Memory B cell (primary cell): ENCODE results near the gene ZNF280B.
"Not testable (repeated sequence)": the region's sequence is repeated elsewhere in the genome, so short reads cannot be mapped to it uniquely, and the experiment has no call there.

Experiments
- ATAC-seq: fragments of 150-1000 bp; cut with Tn5 transposase; 2 replicates; pipeline ENCODE4 v1.10.0; 2021; ENCODE audit warnings: low read depth, mild to moderate bottlenecking, moderate library complexity
- DNase-seq, 2 donors: peaks; one replicate each; pipeline ENCODE4 v3.0.0; 2022; ENCODE audit warnings: low spot score in 2 of 2
- H3K27ac Mint-ChIP-seq: one replicate; pipeline ENCODE4 v1.8.0; 2022; ENCODE audit warnings: mild to moderate bottlenecking, moderate library complexity, mixed read lengths
- H3K27me3 Mint-ChIP-seq: one replicate; pipeline ENCODE4 v1.8.0; 2022; ENCODE audit warnings: mixed read lengths
- H3K36me3 Mint-ChIP-seq: one replicate; pipeline ENCODE4 v1.8.0; 2022; ENCODE audit warnings: mild to moderate bottlenecking, mixed read lengths
- H3K4me1 Mint-ChIP-seq: one replicate; pipeline ENCODE4 v1.8.0; 2022; ENCODE audit warnings: mixed read lengths
- H3K4me3 Mint-ChIP-seq: one replicate; pipeline ENCODE4 v1.8.0; 2022; ENCODE audit warnings: mild to moderate bottlenecking, moderate library complexity, mixed read lengths
- H3K9me3 Mint-ChIP-seq: one replicate; pipeline ENCODE4 v1.8.0; 2022; ENCODE audit warnings: mixed read lengths

The ZNF280B gene

GRCh38 chr22:22458896-22459588 lies 49.5 kb downstream of the ZNF280B start:
- Mint-ChIP-seq H3K4me3 (no peak overlapping the region), H3K4me1 (peaks cover 5% of the 10 kb centered on the region), H3K9me3 (peaks cover 12% of the 10 kb centered on the region), H3K27me3 (peaks cover under 1% of the 10 kb centered on the region), H3K36me3 (peaks cover 8% of the 10 kb centered on the region), H3K27ac (no peak overlapping the region)
- no peak for DNase-seq
- ATAC-seq: no peak

DNA sequence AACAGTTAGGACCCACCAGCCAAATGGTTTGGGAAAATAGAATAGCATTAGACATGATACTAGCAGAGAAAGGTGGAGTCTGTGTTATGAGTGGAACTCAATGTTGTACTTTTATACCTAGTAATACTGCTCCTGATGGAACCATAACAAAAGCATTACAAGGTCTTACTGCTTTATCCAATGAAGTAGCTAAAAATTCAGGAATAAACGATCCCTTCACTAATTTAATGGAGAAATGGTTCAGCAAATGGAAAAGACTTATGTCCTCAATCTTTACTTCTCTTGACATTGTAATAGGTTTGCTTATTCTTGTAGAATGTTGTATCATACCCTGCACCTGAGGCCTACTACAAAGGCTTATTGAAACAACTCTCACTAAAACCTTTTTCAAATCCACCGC lies 50.2 kb downstream of the ZNF280B start:
- no peaks in the 10 kb centered on the region for H3K27me3 Mint-ChIP-seq
- peaks cover 2% of the 10 kb centered on the region for H3K4me1 Mint-ChIP-seq
- H3K4me3 Mint-ChIP-seq: no peak overlapping the region

GRCh38 chr22:22454997-22455396 lies 53.5 kb downstream of the ZNF280B start:
- Mint-ChIP-seq H3K36me3 (peaks cover 10% of the 10 kb centered on the region), H3K9me3 (peaks cover 17% of the 10 kb centered on the region), H3K27me3 (no peaks in the 10 kb centered on the region), H3K4me3 (no peak overlapping the region), H3K27ac (no peak overlapping the region), H3K4me1 (peaks cover 17% of the 10 kb centered on the region)
- DNase-seq: no peak
- no peak for ATAC-seq

More for the DNA sequence above, 50.2 kb downstream of the ZNF280B start:
- Mint-ChIP-seq H3K27ac (no peak overlapping the region), H3K9me3 (peaks cover 12% of the 10 kb centered on the region), H3K36me3 (peaks cover 10% of the 10 kb centered on the region)
- ATAC-seq (no peak), DNase-seq (no peak)

- Mint-ChIP-seq H3K27ac (no peak overlapping the region), H3K4me3 (no peak overlapping the region), H3K36me3 (peaks cover 10% of the 10 kb centered on the region), H3K27me3 (no peaks in the 10 kb centered on the region), H3K4me1 (peaks cover 22% of the 10 kb centered on the region), H3K9me3 (peaks cover 14% of the 10 kb centered on the region)
- DNase-seq: no peak
- ATAC-seq: no peak
These were observed 55.4 kb downstream of the ZNF280B start for GRCh38 chr22:22452996-22453686.

- Mint-ChIP-seq H3K27ac (peak overlapping the region; percentile 45), H3K27me3 (no peaks in the 10 kb centered on the region), H3K4me3 (no peak overlapping the region), H3K9me3 (peaks cover 14% of the 10 kb centered on the region), H3K36me3 (peaks cover 5% of the 10 kb centered on the region), H3K4me1 (peaks cover 22% of the 10 kb centered on the region)
- no peak for ATAC-seq
- no peak for DNase-seq
These were observed 56.3 kb downstream of the ZNF280B start for GRCh38 chr22:22452211-22452610.

DNA sequence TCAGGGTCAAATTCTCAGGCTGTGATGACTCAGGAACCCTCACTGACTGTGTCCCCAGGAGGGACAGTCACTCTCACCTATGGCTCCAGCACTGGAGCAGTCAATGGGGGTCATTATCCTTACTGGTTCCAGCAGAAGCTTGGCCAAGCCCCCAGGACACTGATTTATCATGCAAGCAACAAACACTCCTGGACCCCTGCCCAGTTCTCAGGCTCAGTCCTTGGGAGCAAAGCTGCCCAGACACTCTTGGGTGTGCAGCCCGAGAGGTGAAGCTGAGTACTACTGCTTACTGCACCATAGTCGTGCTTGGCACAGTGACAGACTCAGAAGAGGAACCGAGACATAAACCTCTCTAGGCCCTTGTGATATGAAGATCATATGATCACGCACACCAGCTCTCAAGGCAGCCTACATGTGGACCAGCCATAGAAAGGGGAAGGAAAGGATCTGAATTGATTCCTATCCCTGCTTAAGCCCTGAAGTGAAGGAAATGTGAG lies 58.2 kb downstream of the ZNF280B start:
- Mint-ChIP-seq H3K36me3 (peaks cover 5% of the 10 kb centered on the region), H3K27ac (peak overlapping the region; percentile 87), H3K27me3 (no peaks in the 10 kb centered on the region), H3K4me3 (peak overlapping the region; percentile 60), H3K4me1 (peaks cover 22% of the 10 kb centered on the region), H3K9me3 (peaks cover 14% of the 10 kb centered on the region)
- ATAC-seq (peak; percentile 99), DNase-seq (peak; percentile 58 to 67)

GRCh38 chr22:22449819-22450218 lies 58.7 kb downstream of the ZNF280B start:
- H3K27me3 Mint-ChIP-seq: no peaks in the 10 kb centered on the region
- H3K4me1 Mint-ChIP-seq: peaks cover 22% of the 10 kb centered on the region
- peak overlapping the region; percentile 60 for H3K4me3 Mint-ChIP-seq
- peaks cover 2% of the 10 kb centered on the region for H3K36me3 Mint-ChIP-seq
- no peak for ATAC-seq
- no peak for DNase-seq
- peaks cover 11% of the 10 kb centered on the region for H3K9me3 Mint-ChIP-seq
- H3K27ac Mint-ChIP-seq: peak overlapping the region; percentile 87

GRCh38 chr22:22446517-22446916 lies 62.0 kb downstream of the ZNF280B start:
- no peaks in the 10 kb centered on the region for H3K9me3 Mint-ChIP-seq
- H3K27me3 Mint-ChIP-seq: no peaks in the 10 kb centered on the region

DNA sequence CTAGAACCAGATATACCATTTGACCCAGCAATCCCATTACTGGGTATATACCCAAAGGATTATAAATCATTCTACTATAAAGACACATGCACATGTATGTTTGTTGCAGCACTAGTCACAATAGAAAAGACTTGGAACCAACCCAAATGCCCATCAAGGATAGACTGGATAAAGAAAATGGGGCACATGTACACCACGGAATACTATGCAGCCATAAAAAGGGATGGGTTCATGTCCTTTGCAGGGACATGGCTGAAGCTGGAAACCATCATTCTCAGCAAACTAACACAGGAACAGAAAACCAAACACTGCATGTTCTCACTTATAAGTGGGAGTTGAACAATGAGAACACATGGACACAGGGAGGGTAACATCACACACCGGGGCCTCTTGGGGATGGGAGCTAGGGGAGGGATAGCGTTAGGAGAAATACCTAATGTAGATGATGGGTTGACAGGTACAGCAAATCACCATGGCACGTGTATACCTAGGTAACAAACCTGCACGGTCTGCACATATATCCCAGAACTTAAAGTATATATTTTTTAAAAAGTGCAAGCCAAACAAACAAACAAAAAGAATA lies 64.4 kb downstream of the ZNF280B start:
- H3K27me3 Mint-ChIP-seq, H3K36me3 Mint-ChIP-seq, H3K27ac Mint-ChIP-seq: not testable (repeated sequence)

More at GRCh38 chr22:22446517-22446916, 62.0 kb downstream of the ZNF280B start:
- no peaks in the 10 kb centered on the region for H3K36me3 Mint-ChIP-seq
- no peak for DNase-seq
- H3K27ac Mint-ChIP-seq: no peak overlapping the region
- H3K4me1 Mint-ChIP-seq: peaks cover 15% of the 10 kb centered on the region
- H3K4me3 Mint-ChIP-seq: no peak overlapping the region
- ATAC-seq: no peak

GRCh38 chr22:22442928-22443709 lies 65.4 kb downstream of the ZNF280B start:
- no peak for DNase-seq
- Mint-ChIP-seq H3K27me3 (no peaks in the 10 kb centered on the region), H3K27ac (no peak overlapping the region), H3K4me1 (no peaks in the 10 kb centered on the region), H3K9me3 (no peaks in the 10 kb centered on the region), H3K36me3 (no peaks in the 10 kb centered on the region), H3K4me3 (no peak overlapping the region)
- no peak for ATAC-seq

More for the DNA sequence above, 64.4 kb downstream of the ZNF280B start:
- H3K4me3 Mint-ChIP-seq, H3K9me3 Mint-ChIP-seq, H3K4me1 Mint-ChIP-seq, DNase-seq, ATAC-seq: not testable (repeated sequence)

DNA sequence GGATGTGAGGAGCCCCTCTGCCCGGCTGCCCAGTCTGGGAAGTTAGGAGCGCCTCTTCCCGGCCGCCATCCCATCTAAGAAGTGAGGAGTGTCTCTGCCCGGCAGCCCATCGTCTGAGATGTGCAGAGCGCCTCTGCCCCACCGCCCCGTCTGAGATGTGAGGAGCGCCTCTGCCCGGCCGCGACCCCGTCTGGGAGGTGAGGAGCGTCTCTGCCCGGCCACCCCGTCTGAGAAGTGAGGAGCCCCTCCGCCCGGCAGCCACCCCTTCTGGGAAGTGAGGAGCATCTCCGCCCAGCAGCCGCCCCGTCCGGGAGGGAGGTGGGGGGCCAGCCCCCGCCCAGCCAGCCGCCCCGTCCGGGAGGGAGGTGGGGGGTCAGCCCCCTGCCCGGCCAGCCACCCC lies 66.9 kb downstream of the ZNF280B start:
- not testable (repeated sequence) for H3K27me3 Mint-ChIP-seq, H3K4me1 Mint-ChIP-seq, H3K4me3 Mint-ChIP-seq, ATAC-seq, H3K27ac Mint-ChIP-seq, DNase-seq, H3K36me3 Mint-ChIP-seq, H3K9me3 Mint-ChIP-seq

GRCh38 chr22:22440188-22440587 lies 68.4 kb downstream of the ZNF280B start:
- Mint-ChIP-seq H3K4me3 (no peak overlapping the region), H3K27ac (no peak overlapping the region), H3K36me3 (peaks cover 2% of the 10 kb centered on the region), H3K27me3 (peaks cover 2% of the 10 kb centered on the region), H3K9me3 (peaks cover 4% of the 10 kb centered on the region), H3K4me1 (no peaks in the 10 kb centered on the region)
- ATAC-seq: no peak
- no peak for DNase-seq
